Natural killer cell (primary cell): Measurements from ENCODE around the gene PPP5C. TPM values are rescaled to one million over a fixed set of nuclear protein-coding genes. Genes with fewer than 3 reads are reported as not detected.

ENCODE experiments used
- ATAC-seq, 3 donors: fragments of 150-1000 bp in 2 of 3; fragments of 200-7000 bp in 1 of 3; cut with Tn5 transposase; 1 replicate in 1 of 3; 2 replicates in 2 of 3; pipeline ENCODE4 v1.10.0; 2021; ENCODE audit warnings: mild to moderate bottlenecking in 2 of 3, moderate library complexity in 2 of 3
- DNase-seq, 2 donors: peaks; one replicate each; pipeline versions ENCODE4 v3.0.0 to v3.0.0-alpha.2; 2013 to 2021; ENCODE audit warnings: mixed read lengths in 1 of 2
- H3K27ac ChIP-seq: one replicate; pipeline ENCODE4 v1.5.1; 2013; ENCODE audit warnings: mild to moderate bottlenecking, low read length
- H3K27me3 ChIP-seq: one replicate; pipeline ENCODE4 v1.6.1; 2013; ENCODE audit warnings: low read length; ENCODE audit not compliant: control insufficient read depth, insufficient read depth
- H3K36me3 ChIP-seq: one replicate; pipeline ENCODE4 v1.6.1; 2013; ENCODE audit warnings: low read length; ENCODE audit not compliant: control insufficient read depth, insufficient read depth
- H3K4me1 ChIP-seq: one replicate; pipeline ENCODE4 v1.6.1; 2013; ENCODE audit warnings: low read length; ENCODE audit not compliant: control insufficient read depth, insufficient read depth
- H3K4me3 ChIP-seq: one replicate; pipeline ENCODE4 v1.5.1; 2013; ENCODE audit warnings: low read length
- H3K9me3 ChIP-seq: one replicate; pipeline ENCODE4 v1.6.1; 2013; ENCODE audit warnings: low read length; ENCODE audit not compliant: control insufficient read depth, insufficient read depth
- H3K27ac Mint-ChIP-seq, 2 donors: one replicate each; pipeline ENCODE4 v1.8.0; 2022; ENCODE audit warnings: mild to moderate bottlenecking in 2 of 2, mixed read lengths in 2 of 2, moderate library complexity in 1 of 2
- H3K27me3 Mint-ChIP-seq, 2 donors: one replicate each; pipeline ENCODE4 v1.8.0; 2022; ENCODE audit warnings: low read depth in 2 of 2, mixed read lengths in 2 of 2
- H3K36me3 Mint-ChIP-seq: one replicate; pipeline ENCODE4 v1.8.0; 2022; ENCODE audit warnings: mixed read lengths
- H3K4me1 Mint-ChIP-seq, 2 donors: one replicate each; pipeline ENCODE4 v1.8.0; 2022; ENCODE audit warnings: mixed read lengths in 2 of 2
- H3K4me3 Mint-ChIP-seq: one replicate; pipeline ENCODE4 v1.8.0; 2022; ENCODE audit warnings: mild to moderate bottlenecking, moderate library complexity, mixed read lengths
- H3K9me3 Mint-ChIP-seq, 2 donors: one replicate each; pipeline ENCODE4 v1.8.0; 2022; ENCODE audit warnings: mixed read lengths in 2 of 2
- CTCF ChIP-seq: fragments of 200-600 bp; IDR thresholded peaks from one replicate; pipeline ENCODE4 v1.8.0; 2022; ENCODE audit warnings: antibody characterized with exemption
- WGBS: methylation state at CpG from one replicate; pipeline ENCODE4 v1.1.7; 2013; ENCODE audit warnings: missing lambda C conversion rate; ENCODE audit not compliant: insufficient coverage; 5-methylcytosine and 5-hydroxymethylcytosine counted together
- intact Hi-C: fragments of 100-400 bp; cut with micrococcal nuclease; formaldehyde crosslinking; loops from one replicate; pipeline ENCODE4 v1.14.2; 2022
- total RNA-seq, 4 donors: library from RNA; stranded (reverse); fragments of 120-200 nt in 1 of 4; gene quantifications; one replicate each; pipeline versions ENCODE4 v1.2.3 to v1.2.4, GENCODE V29; 2013 to 2022

Gene PPP5C
- total RNA-seq, 3 donors from 2014 or later (not counting 1 experiment from before 2014, with no cell fraction given) = 95.4 to 106 (median 98.4) TPM

GRCh38 chr19:46386996-46387712, 40.3 kb downstream of the PPP5C start:
- H3K9me3 Mint-ChIP-seq = no peaks in the 10 kb centered on the region
- WGBS = 96% methylated on average over 30 of the region's 30 CpGs
- no peaks in the 10 kb centered on the region for H3K27me3 Mint-ChIP-seq
- Histone ChIP-seq H3K4me3 (no peak overlapping the region), H3K36me3 (peaks cover 86% of the 10 kb centered on the region), H3K27ac (no peak overlapping the region), H3K27me3 (no peaks in the 10 kb centered on the region), H3K9me3 (no peaks in the 10 kb centered on the region), H3K4me1 (no peaks in the 10 kb centered on the region)
- ATAC-seq (no peak), DNase-seq (no peak)
- no peak overlapping the region for H3K4me3 Mint-ChIP-seq
- no peak overlapping the region for H3K27ac Mint-ChIP-seq
- peaks cover 0 to 17% of the 10 kb centered on the region in 2 donors for H3K4me1 Mint-ChIP-seq
- no peak for TF ChIP-seq CTCF
- H3K36me3 Mint-ChIP-seq = peaks cover 10% of the 10 kb centered on the region
- intact Hi-C loops = no loop called here

- TF ChIP-seq CTCF = no peak
- Mint-ChIP-seq H3K9me3 (no peaks in the 10 kb centered on the region), H3K27me3 (no peaks in the 10 kb centered on the region), H3K4me1 (peaks cover 0 to 11% of the 10 kb centered on the region in 2 donors), H3K36me3 (peaks cover 4% of the 10 kb centered on the region), H3K27ac (no peak overlapping the region), H3K4me3 (no peak overlapping the region)
- intact Hi-C loops = no loop called here
- no peaks in the 10 kb centered on the region for H3K4me1 ChIP-seq
- 98% methylated on average over 10 of the region's 10 CpGs for WGBS
- no peak for ATAC-seq
- H3K9me3 ChIP-seq = no peaks in the 10 kb centered on the region
- no peak overlapping the region for H3K4me3 ChIP-seq
- H3K27ac ChIP-seq = no peak overlapping the region
- no peak for DNase-seq
- peaks cover 81% of the 10 kb centered on the region for H3K36me3 ChIP-seq
- no peaks in the 10 kb centered on the region for H3K27me3 ChIP-seq
Observed at GRCh38 chr19:46387713-46388130, 40.8 kb downstream of the PPP5C start.

DNA sequence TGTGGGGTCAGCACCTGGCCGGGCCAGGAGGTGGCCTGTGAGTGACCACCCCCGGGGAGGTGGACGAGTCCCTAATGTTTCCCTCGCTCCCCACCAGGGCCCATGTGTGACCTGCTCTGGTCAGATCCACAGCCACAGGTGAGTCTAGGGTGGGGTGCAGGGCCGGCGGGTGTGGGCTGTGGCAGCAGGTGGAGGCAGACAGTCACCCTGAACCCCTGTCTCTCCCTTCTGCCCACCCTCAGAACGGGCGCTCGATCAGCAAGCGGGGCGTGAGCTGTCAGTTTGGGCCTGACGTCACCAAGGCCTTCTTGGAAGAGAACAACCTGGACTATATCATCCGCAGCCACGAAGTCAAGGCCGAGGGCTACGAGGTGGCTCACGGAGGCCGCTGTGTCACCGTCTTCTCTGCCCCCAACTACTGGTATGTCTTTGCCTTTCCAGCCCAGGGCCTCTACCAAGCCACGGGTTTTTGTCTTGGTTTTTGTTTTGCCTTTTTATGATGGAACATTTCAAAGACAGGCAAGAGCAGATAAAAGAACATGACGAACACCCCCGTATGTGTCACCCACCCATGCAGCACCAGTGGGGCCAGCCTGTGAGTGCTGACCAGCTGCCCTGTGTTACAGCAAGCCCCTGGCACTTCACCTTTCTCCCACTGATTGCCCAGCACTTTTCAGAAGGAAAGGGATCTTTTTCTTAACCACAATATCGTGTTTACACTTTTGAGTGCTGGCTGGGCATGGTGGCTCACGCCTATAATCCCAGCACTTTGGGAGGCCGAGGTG, 41.6 kb downstream of the PPP5C start:
- H3K27me3 ChIP-seq = no peaks in the 10 kb centered on the region
- Mint-ChIP-seq H3K9me3 (no peaks in the 10 kb centered on the region), H3K4me1 (peaks cover 0 to 10% of the 10 kb centered on the region in 2 donors), H3K27me3 (no peaks in the 10 kb centered on the region), H3K36me3 (no peaks in the 10 kb centered on the region), H3K4me3 (no peak overlapping the region), H3K27ac (no peak overlapping the region)
- 94% methylated on average over 25 of the region's 25 CpGs for WGBS
- DNase-seq (no peak), ATAC-seq (no peak)
- no peaks in the 10 kb centered on the region for H3K9me3 ChIP-seq
- no peak overlapping the region for H3K27ac ChIP-seq
- H3K36me3 ChIP-seq = peaks cover 81% of the 10 kb centered on the region
- no peak for TF ChIP-seq CTCF
- no peak overlapping the region for H3K4me3 ChIP-seq
- intact Hi-C loops = no loop called here
- no peaks in the 10 kb centered on the region for H3K4me1 ChIP-seq
